ENCODE measurements around the gene MTFP1.
"Not testable (repeated sequence)": the region's sequence is repeated elsewhere in the genome, so short reads cannot be mapped to it uniquely, and the experiment has no call there.

MTFP1 gene

GRCh38 chr22:30402028-30402765, 23.4 kb upstream of the MTFP1 start:
- no peak overlapping the region for H3K4me3 ChIP-seq (ENCODE audit: low read length in 2 of 2)
- H3K27ac ChIP-seq (ENCODE audit: low read depth in 2 of 2, low read length in 2 of 2), result no peak overlapping the region
- peaks cover 6% of the 10 kb centered on the region in 2 donors for H3K4me1 ChIP-seq (ENCODE audit: control insufficient read depth in 2 of 2, insufficient read depth in 2 of 2, low read length in 2 of 2)
- H3K36me3 ChIP-seq (ENCODE audit: control insufficient read depth in 2 of 2, insufficient read depth in 2 of 2, low read length in 2 of 2), result peaks cover 0 to under 1% of the 10 kb centered on the region in 2 donors
- no peaks in the 10 kb centered on the region for H3K9me3 ChIP-seq (ENCODE audit: control insufficient read depth in 2 of 2, low read length in 2 of 2)
- no peak overlapping the region for H3K9ac ChIP-seq (ENCODE audit: low read depth in 1 of 2, low read length in 2 of 2)
- H3K27me3 ChIP-seq (ENCODE audit: control insufficient read depth in 2 of 2, insufficient read depth in 2 of 2, low read length in 2 of 2), result peaks cover 13% of the 10 kb centered on the region in 2 donors

DNA sequence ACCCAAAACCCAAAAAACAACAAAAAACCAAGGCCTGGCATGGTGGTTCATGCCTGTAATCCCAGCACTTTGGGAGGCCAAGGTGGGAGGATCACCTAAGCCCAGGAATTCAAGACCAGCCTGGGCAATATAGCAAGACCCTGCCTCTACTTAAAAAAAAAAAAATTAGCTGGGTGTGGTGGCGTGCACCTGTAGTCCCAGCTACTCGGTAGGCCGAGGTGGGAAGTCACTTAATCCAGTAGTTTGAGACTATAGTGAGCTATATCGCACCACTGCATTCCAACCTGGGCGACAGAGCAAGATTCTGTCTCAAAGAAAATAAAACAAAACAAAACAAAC, 22.8 kb upstream of the MTFP1 start:
- H3K4me1 ChIP-seq (ENCODE audit: control insufficient read depth in 2 of 2, insufficient read depth in 2 of 2, low read length in 2 of 2); H3K4me3 ChIP-seq (ENCODE audit: low read length in 2 of 2); H3K9ac ChIP-seq (ENCODE audit: low read depth in 1 of 2, low read length in 2 of 2); H3K27me3 ChIP-seq (ENCODE audit: control insufficient read depth in 2 of 2, insufficient read depth in 2 of 2, low read length in 2 of 2); H3K36me3 ChIP-seq (ENCODE audit: control insufficient read depth in 2 of 2, insufficient read depth in 2 of 2, low read length in 2 of 2); H3K9me3 ChIP-seq (ENCODE audit: control insufficient read depth in 2 of 2, low read length in 2 of 2); H3K27ac ChIP-seq (ENCODE audit: low read depth in 2 of 2, low read length in 2 of 2): not testable (repeated sequence)

DNA sequence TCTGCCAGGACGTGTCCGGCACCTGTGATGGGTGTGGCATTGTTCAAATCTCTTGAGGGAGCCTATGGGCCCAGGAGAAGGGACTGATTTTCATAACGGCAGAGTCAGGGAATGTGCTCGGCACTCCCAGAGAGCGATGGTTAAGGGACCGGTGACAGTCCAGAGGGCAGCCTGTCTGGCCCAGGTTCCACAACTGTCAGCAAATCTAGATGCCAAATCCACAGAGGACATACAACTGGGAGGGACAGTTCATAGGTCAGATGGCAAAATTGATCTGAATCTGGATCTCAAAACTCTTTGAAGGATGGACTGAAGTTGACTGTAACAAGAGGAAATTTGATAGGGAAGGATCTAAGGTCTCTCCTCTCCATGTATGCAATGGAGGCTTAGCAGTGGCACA, 21.3 kb upstream of the MTFP1 start:
- Histone ChIP-seq H3K4me3 (ENCODE audit: low read length in 2 of 2) (no peak overlapping the region), H3K36me3 (ENCODE audit: control insufficient read depth in 2 of 2, insufficient read depth in 2 of 2, low read length in 2 of 2) (peaks cover 0 to 8% of the 10 kb centered on the region in 2 donors), H3K27ac (ENCODE audit: low read depth in 2 of 2, low read length in 2 of 2) (no peak overlapping the region), H3K27me3 (ENCODE audit: control insufficient read depth in 2 of 2, insufficient read depth in 2 of 2, low read length in 2 of 2) (peaks cover 0 to 5% of the 10 kb centered on the region in 2 donors), H3K9ac (ENCODE audit: low read depth in 1 of 2, low read length in 2 of 2) (no peak overlapping the region), H3K4me1 (ENCODE audit: control insufficient read depth in 2 of 2, insufficient read depth in 2 of 2, low read length in 2 of 2) (no peaks in the 10 kb centered on the region), H3K9me3 (ENCODE audit: control insufficient read depth in 2 of 2, low read length in 2 of 2) (no peaks in the 10 kb centered on the region)

- Histone ChIP-seq H3K9ac (ENCODE audit: low read depth in 1 of 2, low read length in 2 of 2) (no peak overlapping the region), H3K4me1 (ENCODE audit: control insufficient read depth in 2 of 2, insufficient read depth in 2 of 2, low read length in 2 of 2) (no peaks in the 10 kb centered on the region), H3K27me3 (ENCODE audit: control insufficient read depth in 2 of 2, insufficient read depth in 2 of 2, low read length in 2 of 2) (no peaks in the 10 kb centered on the region), H3K27ac (ENCODE audit: low read depth in 2 of 2, low read length in 2 of 2) (no peak overlapping the region), H3K9me3 (ENCODE audit: control insufficient read depth in 2 of 2, low read length in 2 of 2) (no peaks in the 10 kb centered on the region), H3K36me3 (ENCODE audit: control insufficient read depth in 2 of 2, insufficient read depth in 2 of 2, low read length in 2 of 2) (peaks cover 0 to 8% of the 10 kb centered on the region in 2 donors), H3K4me3 (ENCODE audit: low read length in 2 of 2) (no peak overlapping the region)
These were observed 19.8 kb upstream of the MTFP1 start for GRCh38 chr22:30405731-30406130.

DNA sequence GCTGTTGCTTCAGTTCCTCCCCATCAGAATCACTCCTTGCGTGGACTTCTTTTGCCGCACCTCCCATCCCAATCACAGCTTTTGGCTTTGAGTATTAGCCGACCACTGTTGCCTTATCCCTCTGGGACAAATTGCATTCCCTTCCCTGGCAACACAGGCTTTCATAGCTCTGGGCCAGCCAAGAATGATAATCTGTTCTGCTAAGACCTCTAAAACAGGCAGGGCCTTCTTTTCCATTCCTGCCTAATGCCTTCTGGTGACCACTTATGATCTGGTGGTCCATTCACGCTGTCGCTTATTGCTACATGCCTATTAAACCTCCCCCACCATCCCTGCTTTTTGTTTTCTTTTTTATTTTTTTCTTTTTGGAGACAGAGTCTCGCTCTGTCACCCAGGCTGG, 19.2 kb upstream of the MTFP1 start:
- Histone ChIP-seq H3K9me3 (ENCODE audit: control insufficient read depth in 2 of 2, low read length in 2 of 2) (no peaks in the 10 kb centered on the region), H3K36me3 (ENCODE audit: control insufficient read depth in 2 of 2, insufficient read depth in 2 of 2, low read length in 2 of 2) (peaks cover 0 to 8% of the 10 kb centered on the region in 2 donors), H3K4me1 (ENCODE audit: control insufficient read depth in 2 of 2, insufficient read depth in 2 of 2, low read length in 2 of 2) (no peaks in the 10 kb centered on the region), H3K9ac (ENCODE audit: low read depth in 1 of 2, low read length in 2 of 2) (no peak overlapping the region), H3K27me3 (ENCODE audit: control insufficient read depth in 2 of 2, insufficient read depth in 2 of 2, low read length in 2 of 2) (no peaks in the 10 kb centered on the region), H3K4me3 (ENCODE audit: low read length in 2 of 2) (no peak overlapping the region), H3K27ac (ENCODE audit: low read depth in 2 of 2, low read length in 2 of 2) (no peak overlapping the region)

GRCh38 chr22:30408388-30409102, 17.0 kb upstream of the MTFP1 start:
- Histone ChIP-seq H3K27me3 (ENCODE audit: control insufficient read depth in 2 of 2, insufficient read depth in 2 of 2, low read length in 2 of 2) (no peaks in the 10 kb centered on the region), H3K4me1 (ENCODE audit: control insufficient read depth in 2 of 2, insufficient read depth in 2 of 2, low read length in 2 of 2) (no peaks in the 10 kb centered on the region), H3K36me3 (ENCODE audit: control insufficient read depth in 2 of 2, insufficient read depth in 2 of 2, low read length in 2 of 2) (peaks cover 0 to 8% of the 10 kb centered on the region in 2 donors), H3K4me3 (ENCODE audit: low read length in 2 of 2) (no peak overlapping the region), H3K9ac (ENCODE audit: low read depth in 1 of 2, low read length in 2 of 2) (no peak overlapping the region), H3K9me3 (ENCODE audit: control insufficient read depth in 2 of 2, low read length in 2 of 2) (no peaks in the 10 kb centered on the region), H3K27ac (ENCODE audit: low read depth in 2 of 2, low read length in 2 of 2) (no peak overlapping the region)

- Histone ChIP-seq H3K9me3 (ENCODE audit: control insufficient read depth in 2 of 2, low read length in 2 of 2) (no peaks in the 10 kb centered on the region), H3K4me3 (ENCODE audit: low read length in 2 of 2) (no peak overlapping the region), H3K9ac (ENCODE audit: low read depth in 1 of 2, low read length in 2 of 2) (no peak overlapping the region)
These were observed 13.8 kb upstream of the MTFP1 start for GRCh38 chr22:30411780-30412179.

DNA sequence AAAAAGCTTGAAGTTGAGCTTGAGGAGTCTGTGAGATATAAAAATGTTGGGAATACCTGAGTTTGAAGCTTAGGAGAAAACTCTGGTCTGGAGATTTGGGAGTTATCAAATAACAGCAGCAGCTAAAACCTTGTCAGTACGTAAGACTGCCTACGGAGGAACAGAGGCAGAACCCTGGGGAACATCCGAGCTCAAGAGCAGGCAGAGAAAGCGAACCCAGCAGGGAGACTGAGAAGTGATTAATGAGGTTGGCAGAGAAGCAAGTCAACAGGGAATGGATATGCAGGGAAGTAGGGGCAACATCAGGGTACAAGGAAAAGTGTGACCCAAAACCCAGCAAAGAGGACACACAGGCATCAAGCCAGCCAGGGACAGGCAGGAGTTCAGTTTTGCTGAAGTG, 12.6 kb upstream of the MTFP1 start:
- Histone ChIP-seq H3K27ac (ENCODE audit: low read depth in 2 of 2, low read length in 2 of 2) (no peak overlapping the region), H3K9me3 (ENCODE audit: control insufficient read depth in 2 of 2, low read length in 2 of 2) (no peaks in the 10 kb centered on the region), H3K4me3 (ENCODE audit: low read length in 2 of 2) (no peak overlapping the region), H3K36me3 (ENCODE audit: control insufficient read depth in 2 of 2, insufficient read depth in 2 of 2, low read length in 2 of 2) (peaks cover 3 to 16% of the 10 kb centered on the region in 2 donors), H3K9ac (ENCODE audit: low read depth in 1 of 2, low read length in 2 of 2) (no peak overlapping the region), H3K27me3 (ENCODE audit: control insufficient read depth in 2 of 2, insufficient read depth in 2 of 2, low read length in 2 of 2) (no peaks in the 10 kb centered on the region), H3K4me1 (ENCODE audit: control insufficient read depth in 2 of 2, insufficient read depth in 2 of 2, low read length in 2 of 2) (peaks cover 0 to 12% of the 10 kb centered on the region in 2 donors)

More at GRCh38 chr22:30411780-30412179, 13.8 kb upstream of the MTFP1 start:
- H3K27me3 ChIP-seq (ENCODE audit: control insufficient read depth in 2 of 2, insufficient read depth in 2 of 2, low read length in 2 of 2), result no peaks in the 10 kb centered on the region
- H3K36me3 ChIP-seq (ENCODE audit: control insufficient read depth in 2 of 2, insufficient read depth in 2 of 2, low read length in 2 of 2), result peaks cover 3 to 15% of the 10 kb centered on the region in 2 donors
- peaks cover 0 to 7% of the 10 kb centered on the region in 2 donors for H3K4me1 ChIP-seq (ENCODE audit: control insufficient read depth in 2 of 2, insufficient read depth in 2 of 2, low read length in 2 of 2)
- H3K27ac ChIP-seq (ENCODE audit: low read depth in 2 of 2, low read length in 2 of 2), result no peak overlapping the region

GRCh38 chr22:30413745-30414524, 11.6 kb upstream of the MTFP1 start:
- Histone ChIP-seq H3K27ac (ENCODE audit: low read depth in 2 of 2, low read length in 2 of 2) (no peak overlapping the region), H3K36me3 (ENCODE audit: control insufficient read depth in 2 of 2, insufficient read depth in 2 of 2, low read length in 2 of 2) (peaks cover 3 to 15% of the 10 kb centered on the region in 2 donors), H3K4me3 (ENCODE audit: low read length in 2 of 2) (no peak overlapping the region), H3K9ac (ENCODE audit: low read depth in 1 of 2, low read length in 2 of 2) (no peak overlapping the region), H3K4me1 (ENCODE audit: control insufficient read depth in 2 of 2, insufficient read depth in 2 of 2, low read length in 2 of 2) (peaks cover 0 to 12% of the 10 kb centered on the region in 2 donors), H3K27me3 (ENCODE audit: control insufficient read depth in 2 of 2, insufficient read depth in 2 of 2, low read length in 2 of 2) (no peaks in the 10 kb centered on the region), H3K9me3 (ENCODE audit: control insufficient read depth in 2 of 2, low read length in 2 of 2) (no peaks in the 10 kb centered on the region)

DNA sequence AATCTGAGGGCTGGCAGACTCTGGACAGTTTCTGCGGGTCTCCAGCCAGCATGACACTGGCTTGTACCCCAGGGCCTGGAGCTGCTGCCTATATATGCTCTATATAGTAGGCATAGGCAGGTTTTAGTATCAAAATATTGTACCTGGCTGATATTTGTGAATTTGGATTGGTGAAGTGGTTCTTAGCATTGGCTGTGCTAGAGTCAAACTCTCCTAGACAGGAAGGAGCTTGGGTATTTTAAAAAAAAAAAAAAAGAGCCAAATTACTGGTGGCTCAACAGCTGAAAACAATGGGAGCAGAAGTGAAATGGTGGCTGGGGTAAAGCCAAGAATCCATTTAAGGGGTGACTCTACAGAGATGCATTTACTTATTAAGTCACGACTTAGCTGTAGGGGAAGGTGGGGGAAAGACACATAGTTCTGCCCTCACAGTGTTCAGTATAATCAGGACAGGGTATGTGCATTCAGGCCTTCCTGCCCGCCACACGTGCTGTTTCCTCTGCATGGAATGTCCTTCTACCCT, 11.0 kb upstream of the MTFP1 start:
- Histone ChIP-seq H3K27ac (ENCODE audit: low read depth in 2 of 2, low read length in 2 of 2) (no peak overlapping the region), H3K9me3 (ENCODE audit: control insufficient read depth in 2 of 2, low read length in 2 of 2) (no peaks in the 10 kb centered on the region), H3K27me3 (ENCODE audit: control insufficient read depth in 2 of 2, insufficient read depth in 2 of 2, low read length in 2 of 2) (no peaks in the 10 kb centered on the region), H3K4me3 (ENCODE audit: low read length in 2 of 2) (no peak overlapping the region), H3K4me1 (ENCODE audit: control insufficient read depth in 2 of 2, insufficient read depth in 2 of 2, low read length in 2 of 2) (peaks cover 0 to 12% of the 10 kb centered on the region in 2 donors), H3K9ac (ENCODE audit: low read depth in 1 of 2, low read length in 2 of 2) (no peak overlapping the region), H3K36me3 (ENCODE audit: control insufficient read depth in 2 of 2, insufficient read depth in 2 of 2, low read length in 2 of 2) (peaks cover 3 to 15% of the 10 kb centered on the region in 2 donors)
